Activated T-cell treated with anti-CD3 and anti-CD28 coated beads, Interleukin-2, amount 50 U/mL, for 48 hours (primary cell): ENCODE measurements around the gene TPD52L1.

ENCODE experiments used
- DNase-seq, 2 experiments: peaks; one replicate each; pipeline ENCODE4 v3.0.0-alpha.2; 2020

Gene TPD52L1

GRCh38 chr6:125250511-125250910, 96.9 kb downstream of the TPD52L1 start:
- DNase-seq, result no peak

- DNase-seq, result no peak
Observed at GRCh38 chr6:125251516-125252220, 98.1 kb downstream of the TPD52L1 start.

GRCh38 chr6:125252891-125253290, 99.3 kb downstream of the TPD52L1 start:
- DNase-seq, result no peak

- DNase-seq, result no peak
Observed at GRCh38 chr6:125253881-125254280, 100.3 kb downstream of the TPD52L1 start.

- DNase-seq, result no peak
Observed at GRCh38 chr6:125254321-125254720, 100.7 kb downstream of the TPD52L1 start.

- no peak for DNase-seq
Observed at GRCh38 chr6:125255201-125255600, 101.6 kb downstream of the TPD52L1 start.

GRCh38 chr6:125257351-125257750, 103.8 kb downstream of the TPD52L1 start:
- DNase-seq, result no peak

- no peak for DNase-seq
Observed at GRCh38 chr6:125258651-125259353, 105.2 kb downstream of the TPD52L1 start.

GRCh38 chr6:125259354-125259736, 105.8 kb downstream of the TPD52L1 start:
- DNase-seq, result no peak

- DNase-seq, result no peak
Observed at GRCh38 chr6:125262016-125263013, 108.7 kb downstream of the TPD52L1 start.

- no peak for DNase-seq
Observed at GRCh38 chr6:125264476-125264875, 110.9 kb downstream of the TPD52L1 start.

GRCh38 chr6:125267806-125268523, 114.4 kb downstream of the TPD52L1 start:
- no peak for DNase-seq

GRCh38 chr6:125268765-125269164, 115.2 kb downstream of the TPD52L1 start:
- DNase-seq, result no peak

GRCh38 chr6:125269328-125269985, 115.9 kb downstream of the TPD52L1 start:
- no peak for DNase-seq

GRCh38 chr6:125270380-125270779, 116.8 kb downstream of the TPD52L1 start:
- DNase-seq, result no peak

- DNase-seq, result no peak
Observed at GRCh38 chr6:125271486-125272159, 118.0 kb downstream of the TPD52L1 start.

- DNase-seq, result no peak
Observed at GRCh38 chr6:125273251-125273650, 119.7 kb downstream of the TPD52L1 start.

GRCh38 chr6:125273965-125274364, 120.4 kb downstream of the TPD52L1 start:
- DNase-seq, result no peak

GRCh38 chr6:125274935-125275334, 121.4 kb downstream of the TPD52L1 start:
- DNase-seq, result no peak

- DNase-seq, result no peak
Observed at GRCh38 chr6:125275779-125276178, 122.2 kb downstream of the TPD52L1 start.

- no peak for DNase-seq
Observed at GRCh38 chr6:125277838-125278237, 124.3 kb downstream of the TPD52L1 start.
